Hematopoietic multipotent progenitor cell treated with erythropoietin and hydrocortisone succinate and interleukin-3 and kit ligand, for 15 days (in vitro differentiated cells): ENCODE data around the gene STX11.

ENCODE experiments used
- DNase-seq: peaks from one replicate; pipeline ENCODE4 v3.0.0-alpha.2; 2015; ENCODE audit warnings: low spot score

Gene STX11

DNA sequence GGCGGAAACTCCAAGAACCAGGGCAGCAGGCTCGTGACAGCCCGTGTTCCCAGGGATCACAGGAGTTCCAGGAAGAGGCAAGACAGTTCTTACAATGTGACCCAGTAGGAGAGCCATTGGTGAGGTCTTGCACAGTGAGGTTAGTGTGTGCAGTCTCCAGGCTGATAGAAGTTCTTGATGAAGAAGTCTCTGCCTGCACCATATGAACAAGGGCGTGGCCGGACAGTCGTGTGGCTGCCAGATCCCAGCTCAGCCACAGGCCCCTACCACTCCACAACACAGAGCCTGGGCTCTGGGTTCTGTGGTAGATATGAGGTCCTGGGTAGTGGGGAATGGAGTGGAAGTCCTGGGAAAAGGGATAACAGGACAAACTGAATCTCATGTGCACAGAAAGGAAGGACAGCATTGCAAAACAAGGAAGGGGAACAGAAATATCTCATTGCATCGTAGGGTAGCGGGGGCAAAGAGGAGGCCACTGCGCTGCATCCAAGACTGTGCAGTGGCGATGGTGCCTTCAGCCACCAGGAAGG is 65.2 kb downstream of the STX11 start:
- DNase-seq: peak; percentile 54

DNA sequence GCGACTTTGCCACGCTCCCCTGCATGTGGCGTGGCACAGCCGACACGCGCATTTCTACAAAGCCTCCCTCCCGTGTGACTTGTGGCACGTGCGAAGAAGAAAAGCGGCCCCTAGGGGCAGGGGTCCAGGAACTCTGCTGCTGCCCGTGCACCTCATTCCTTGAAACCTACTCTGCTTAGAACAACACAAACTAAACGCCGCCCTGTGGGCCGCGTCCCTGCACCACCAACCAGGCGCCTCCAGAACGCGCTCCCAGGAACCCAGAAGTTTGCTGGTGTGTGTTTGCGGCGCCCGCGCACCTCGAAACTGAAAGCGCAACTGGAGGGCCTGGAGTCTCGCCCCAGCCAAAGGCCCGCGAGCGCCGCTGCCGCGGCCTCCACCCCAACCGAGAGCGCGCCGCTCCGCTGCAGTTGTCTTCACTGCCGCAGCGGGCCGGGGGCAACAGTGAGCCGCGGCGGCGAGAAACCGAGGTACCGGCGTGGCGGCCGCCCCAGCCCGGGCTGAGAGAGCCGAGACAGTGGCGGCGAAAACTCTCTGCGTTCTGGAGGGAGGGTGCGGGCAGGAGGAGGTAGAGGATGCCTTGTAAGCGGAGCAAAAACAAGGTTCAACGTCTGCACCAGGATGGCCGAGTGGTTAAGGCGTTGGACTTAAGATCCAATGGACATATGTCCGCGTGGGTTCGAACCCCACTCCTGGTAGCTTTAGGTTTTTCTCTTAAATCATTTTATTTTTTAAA is 65.8 kb downstream of the STX11 start:
- DNase-seq: peak; percentile 87

DNA sequence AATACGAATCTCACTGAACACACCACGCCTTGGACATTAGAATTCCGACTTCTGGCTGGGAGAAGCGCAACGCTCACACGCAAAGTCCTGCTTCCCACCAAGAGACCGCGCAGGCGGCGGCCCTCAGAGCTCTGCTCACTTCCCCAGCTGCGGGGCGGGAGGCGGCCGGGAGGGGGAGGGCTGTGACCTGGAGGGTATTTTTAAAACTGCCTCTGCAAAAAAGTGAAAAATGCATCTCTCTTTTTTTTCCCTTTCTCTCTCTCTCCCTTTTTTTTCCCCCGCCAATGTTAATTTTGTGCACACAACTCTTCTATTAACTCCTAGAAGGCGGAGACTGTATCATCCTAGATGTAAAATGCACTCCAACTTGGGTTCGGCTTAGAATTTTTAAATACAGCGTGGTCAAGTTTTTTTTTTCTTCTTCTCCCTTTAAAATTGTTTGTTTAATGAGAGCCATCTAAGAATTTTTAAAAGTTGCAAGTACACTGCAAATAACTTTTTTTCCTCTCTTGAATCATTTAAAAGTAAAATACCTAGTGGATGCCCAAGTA is 66.4 kb downstream of the STX11 start:
- DNase-seq: no peak

- DNase-seq: no peak
Measured at GRCh38 chr6:144217264-144217663, 66.9 kb downstream of the STX11 start.

DNA sequence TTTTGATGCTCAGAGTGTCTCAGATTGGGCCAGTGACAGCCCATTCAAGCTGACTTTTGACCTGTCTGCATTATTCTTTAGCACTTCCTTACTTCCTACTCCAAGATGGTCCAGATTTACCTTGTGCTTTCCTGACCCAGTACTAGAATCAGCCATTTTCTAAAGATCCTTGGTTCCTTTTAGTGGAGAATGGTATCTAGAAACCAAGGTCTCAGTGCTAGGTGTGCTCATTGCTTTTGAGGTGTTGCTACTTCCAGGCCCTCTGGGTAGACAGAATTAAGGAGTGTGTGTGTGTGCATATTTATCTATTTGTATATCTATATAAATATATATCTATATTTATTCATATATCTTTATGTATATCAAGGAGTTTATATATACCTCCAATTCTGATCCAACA is 67.5 kb downstream of the STX11 start:
- no peak for DNase-seq

- DNase-seq: peak; percentile 65
Measured at GRCh38 chr6:144219056-144219685, 68.9 kb downstream of the STX11 start.

GRCh38 chr6:144220031-144220790 is 69.9 kb downstream of the STX11 start:
- no peak for DNase-seq

DNA sequence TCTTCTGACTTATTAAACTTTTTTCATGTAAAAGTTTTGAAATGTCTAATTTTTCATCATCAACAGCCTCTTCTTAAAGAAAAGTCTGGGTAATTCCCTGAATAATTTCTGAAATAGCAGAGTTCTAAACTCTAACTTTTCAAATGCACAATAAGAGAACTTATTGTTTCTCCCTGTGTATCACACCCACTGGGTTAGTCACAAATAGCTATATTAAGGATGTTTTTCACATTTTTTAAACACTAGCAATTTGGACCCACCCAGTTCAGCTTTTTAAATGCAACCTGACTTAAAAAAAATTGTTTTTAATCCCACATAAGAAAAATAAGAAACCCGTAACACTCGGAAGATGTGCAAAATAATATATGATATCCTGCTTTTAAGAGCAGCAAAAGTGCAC is 73.4 kb downstream of the STX11 start:
- no peak for DNase-seq

DNA sequence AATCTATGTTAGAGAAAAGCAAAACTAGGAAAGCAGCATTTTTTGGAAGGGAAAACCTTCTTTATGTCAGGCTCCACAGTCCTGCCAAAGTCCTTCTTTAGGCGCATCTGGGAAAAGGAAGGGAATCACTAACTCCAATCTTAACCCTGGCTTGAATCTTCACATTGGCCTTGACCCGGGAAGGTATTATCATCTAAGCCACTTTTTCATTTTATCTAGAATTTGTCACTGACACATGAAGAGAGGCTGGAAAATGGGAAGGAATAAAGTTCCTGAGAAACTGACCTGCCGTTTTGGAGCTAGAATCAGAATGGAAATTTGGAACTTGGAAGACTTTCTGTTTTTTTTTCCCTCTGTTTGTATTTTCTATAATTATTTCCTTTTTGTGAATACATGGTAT is 81.4 kb downstream of the STX11 start:
- DNase-seq: no peak

- DNase-seq: no peak
Measured at GRCh38 chr6:144232176-144232831, 82.0 kb downstream of the STX11 start.

DNA sequence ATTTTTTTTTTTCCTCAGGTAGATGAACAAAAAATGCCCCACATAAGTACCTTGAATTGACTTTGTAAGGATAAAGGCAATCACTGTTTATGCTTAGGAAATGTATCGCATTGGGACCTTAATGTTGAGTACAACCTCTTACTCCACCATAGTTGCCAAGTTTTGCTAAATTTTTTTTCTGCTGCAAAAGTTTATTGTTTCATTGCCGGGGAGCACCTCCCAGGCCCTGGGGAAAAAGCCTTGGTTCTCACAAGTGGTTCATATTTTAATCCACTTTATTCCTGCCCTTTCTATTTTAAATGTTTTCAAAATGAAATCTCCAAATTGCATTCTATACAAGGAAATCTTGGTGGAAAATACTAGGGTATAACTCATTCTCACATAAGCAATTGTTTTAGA is 82.5 kb downstream of the STX11 start:
- no peak for DNase-seq

GRCh38 chr6:144234399-144234798 is 84.1 kb downstream of the STX11 start:
- no peak for DNase-seq

DNA sequence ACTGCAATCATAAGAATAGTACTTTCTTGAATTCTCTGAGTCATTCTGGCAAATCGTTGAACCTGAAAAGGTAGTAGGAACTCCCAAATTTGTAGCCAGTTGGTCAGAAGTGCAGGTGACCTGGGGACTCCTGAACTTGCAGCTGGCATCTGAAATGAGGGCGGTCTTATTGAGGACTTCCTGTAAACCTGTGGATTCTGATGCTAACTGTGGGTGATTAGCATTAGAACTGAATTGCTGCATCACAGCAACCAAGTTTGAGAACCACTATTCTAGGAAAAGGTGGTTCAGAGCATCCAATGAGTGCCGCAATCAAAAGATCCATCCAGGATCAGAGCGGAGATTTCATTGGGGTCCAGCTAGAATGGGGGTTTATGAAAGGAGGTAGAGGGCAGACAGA is 84.6 kb downstream of the STX11 start:
- DNase-seq: no peak
